ENCODE measurements around the gene EVC2.

Gene EVC2

GRCh38 chr4:5552451-5552850, 155.9 kb downstream of the EVC2 start:
- Mint-ChIP-seq H3K4me1 (no peaks in the 10 kb centered on the region), H3K27ac (no peak overlapping the region), H3K9me3 (peaks cover 34% of the 10 kb centered on the region), H3K27me3 (ENCODE audit: low read depth) (no peaks in the 10 kb centered on the region), H3K4me3 (no peak overlapping the region), H3K36me3 (ENCODE audit: low read depth) (peaks cover 64% of the 10 kb centered on the region)
- TF ChIP-seq CTCF (IDR thresholded peaks at IDR 0.05; ENCODE audit: unreplicated experiment in 3 of 3): no peak

GRCh38 chr4:5547651-5548249, 160.6 kb downstream of the EVC2 start:
- Mint-ChIP-seq H3K4me1 (no peaks in the 10 kb centered on the region), H3K36me3 (ENCODE audit: low read depth) (peaks cover 35% of the 10 kb centered on the region), H3K27ac (no peak overlapping the region), H3K9me3 (peaks cover 29% of the 10 kb centered on the region), H3K27me3 (ENCODE audit: low read depth) (peaks cover 2% of the 10 kb centered on the region), H3K4me3 (no peak overlapping the region)
- TF ChIP-seq CTCF (IDR thresholded peaks at IDR 0.05; ENCODE audit: unreplicated experiment in 3 of 3): no peak

GRCh38 chr4:5545271-5545670, 163.1 kb downstream of the EVC2 start:
- no peak for TF ChIP-seq CTCF (IDR thresholded peaks at IDR 0.05; ENCODE audit: unreplicated experiment in 3 of 3)
- no peak overlapping the region for H3K4me3 Mint-ChIP-seq
- H3K9me3 Mint-ChIP-seq: peaks cover 13% of the 10 kb centered on the region
- H3K27me3 Mint-ChIP-seq (ENCODE audit: low read depth): peaks cover 4% of the 10 kb centered on the region
- H3K27ac Mint-ChIP-seq: no peak overlapping the region
- no peaks in the 10 kb centered on the region for H3K4me1 Mint-ChIP-seq
- H3K36me3 Mint-ChIP-seq (ENCODE audit: low read depth): peaks cover 16% of the 10 kb centered on the region

- Mint-ChIP-seq H3K9me3 (peaks cover 8% of the 10 kb centered on the region), H3K27me3 (ENCODE audit: low read depth) (peaks cover 4% of the 10 kb centered on the region), H3K4me1 (no peaks in the 10 kb centered on the region), H3K36me3 (ENCODE audit: low read depth) (peaks cover 11% of the 10 kb centered on the region), H3K27ac (no peak overlapping the region), H3K4me3 (no peak overlapping the region)
- TF ChIP-seq CTCF (IDR thresholded peaks at IDR 0.05; ENCODE audit: unreplicated experiment in 3 of 3): no peak
Measured at GRCh38 chr4:5544762-5545161, 163.6 kb downstream of the EVC2 start.

GRCh38 chr4:5543681-5544080, 164.7 kb downstream of the EVC2 start:
- H3K9me3 Mint-ChIP-seq: peaks cover 3% of the 10 kb centered on the region
- no peak for TF ChIP-seq CTCF (IDR thresholded peaks at IDR 0.05; ENCODE audit: unreplicated experiment in 3 of 3)
- H3K27me3 Mint-ChIP-seq (ENCODE audit: low read depth): peaks cover 4% of the 10 kb centered on the region
- no peak overlapping the region for H3K4me3 Mint-ChIP-seq
- no peak overlapping the region for H3K27ac Mint-ChIP-seq
- peaks cover 4% of the 10 kb centered on the region for H3K36me3 Mint-ChIP-seq (ENCODE audit: low read depth)
- no peaks in the 10 kb centered on the region for H3K4me1 Mint-ChIP-seq

- no peak overlapping the region for H3K4me3 Mint-ChIP-seq
- TF ChIP-seq CTCF (IDR thresholded peaks at IDR 0.05; ENCODE audit: unreplicated experiment in 3 of 3): no peak
- H3K9me3 Mint-ChIP-seq: peaks cover 3% of the 10 kb centered on the region
- H3K27me3 Mint-ChIP-seq (ENCODE audit: low read depth): peaks cover 4% of the 10 kb centered on the region
- no peaks in the 10 kb centered on the region for H3K4me1 Mint-ChIP-seq
- H3K36me3 Mint-ChIP-seq (ENCODE audit: low read depth): peaks cover 4% of the 10 kb centered on the region
- H3K27ac Mint-ChIP-seq: no peak overlapping the region
Measured at GRCh38 chr4:5541169-5541568, 167.2 kb downstream of the EVC2 start.

Measured in nephron (organoid).